ENCODE data around the gene ZFP36L2.

Gene ZFP36L2

GRCh38 chr2:43175020-43175441, 51.4 kb downstream of the ZFP36L2 start:
- Histone ChIP-seq H3F3A (ENCODE audit: control insufficient read depth, insufficient read depth) (peaks cover 7% of the 10 kb centered on the region; the same call in 1 of the 2 replicates), H4K20me1 (ENCODE audit: control insufficient read depth, insufficient read depth, low read depth, low read length) (no peaks in the 10 kb centered on the region), H3K27me3 (ENCODE audit: control insufficient read depth, low read length) (no peaks in the 10 kb centered on the region), H3K4me2 (ENCODE audit: low read length) (peak overlapping the region; percentile 78), H3K27ac (ENCODE audit: low read depth, low read length) (peak overlapping the region; percentile 75), H3K79me2 (ENCODE audit: control insufficient read depth, low read length) (no peaks in the 10 kb centered on the region), H3K9me3 (ENCODE audit: control insufficient read depth, insufficient read depth, low read length) (no peaks in the 10 kb centered on the region), H3K9me2 (replicated peaks; ENCODE audit: control insufficient read depth, low read length) (no peaks in the 10 kb centered on the region), H3K4me1 (ENCODE audit: control insufficient read depth, low read length) (peaks cover 61% of the 10 kb centered on the region), H3K4me3 (ENCODE audit: low read length) (peak overlapping the region; percentile 57), H3K36me3 (ENCODE audit: control insufficient read depth, low read length) (no peaks in the 10 kb centered on the region)
- TF ChIP-seq CTCF (IDR thresholded peaks at IDR 0.05; ENCODE audit: low read depth, low read length, poor library complexity, severe bottlenecking) (no peak), EZH2phosphoT487 (IDR thresholded peaks at IDR 0.05; ENCODE audit: borderline replicate concordance, low read length) (no peak)

- peaks cover 67% of the 10 kb centered on the region for H3K4me1 ChIP-seq (ENCODE audit: control insufficient read depth, low read length)
- H3K9me3 ChIP-seq (ENCODE audit: control insufficient read depth, insufficient read depth, low read length): no peaks in the 10 kb centered on the region
- H3K27me3 ChIP-seq (ENCODE audit: control insufficient read depth, low read length): no peaks in the 10 kb centered on the region
- H3K79me2 ChIP-seq (ENCODE audit: control insufficient read depth, low read length): no peaks in the 10 kb centered on the region
- no peaks in the 10 kb centered on the region for H3K9me2 ChIP-seq (replicated peaks; ENCODE audit: control insufficient read depth, low read length)
- TF ChIP-seq CTCF (IDR thresholded peaks at IDR 0.05; ENCODE audit: low read depth, low read length, poor library complexity, severe bottlenecking) (no peak), EZH2phosphoT487 (IDR thresholded peaks at IDR 0.05; ENCODE audit: borderline replicate concordance, low read length) (no peak)
- H3K36me3 ChIP-seq (ENCODE audit: control insufficient read depth, low read length): no peaks in the 10 kb centered on the region
- no peaks in the 10 kb centered on the region for H4K20me1 ChIP-seq (ENCODE audit: control insufficient read depth, insufficient read depth, low read depth, low read length)
- H3K4me2 ChIP-seq (ENCODE audit: low read length): peak overlapping the region; percentile 78
- H3K4me3 ChIP-seq (ENCODE audit: low read length): peak overlapping the region; percentile 57
- H3F3A ChIP-seq (ENCODE audit: control insufficient read depth, insufficient read depth): peaks cover 7% of the 10 kb centered on the region; the same call in 1 of the 2 replicates
- H3K27ac ChIP-seq (ENCODE audit: low read depth, low read length): peak overlapping the region; percentile 75
Measured at GRCh38 chr2:43174368-43174916, 52.0 kb downstream of the ZFP36L2 start.

Measured in DOHH2 (cell line).